ENCODE data around the gene MAFG. TPM values are rescaled to one million over a fixed set of nuclear protein-coding genes. Genes with fewer than 3 reads are reported as not detected.

The MAFG gene
- total RNA-seq, 1 experiment from 2014 or later = 49.7 TPM

GRCh38 chr17:81911969-81912368 is 15.6 kb downstream of the MAFG start:
- BruUV-seq (replicated peaks) = no TSS peak
- H3K27me3 ChIP-seq (replicated peaks; ENCODE audit: insufficient read depth, low read depth, low read length, poor library complexity) = no peaks in the 10 kb centered on the region
- CTCF ChIA-PET = no interaction called here
- TF ChIP-seq EZH2 (IDR thresholded peaks at IDR 0.05; ENCODE audit: borderline replicate concordance, low read depth, low read length, poor library complexity, severe bottlenecking) (no peak), CTCF (conservative IDR thresholded peaks at IDR 0.05; ENCODE audit: low read depth, low read length) (no peak)
- peak overlapping the region; percentile 33 for H3K4me3 ChIP-seq (ENCODE audit: low read depth, low read length, poor library complexity, severe bottlenecking)
- DNase-seq (ENCODE audit: low spot score) = no peak
- peaks cover 10% of the 10 kb centered on the region for H3K4me1 ChIP-seq (ENCODE audit: insufficient read depth, low read length, poor library complexity, severe bottlenecking)
- H3K36me3 ChIP-seq (ENCODE audit: insufficient read depth, low read length, poor library complexity, severe bottlenecking) = peaks cover 44% of the 10 kb centered on the region
- peak overlapping the region; percentile 51 for H3K27ac ChIP-seq (ENCODE audit: low read depth, low read length, poor library complexity, severe bottlenecking)
- POLR2A ChIA-PET (ENCODE audit: low non-redundant PET) = no interaction called here
- H3K9me3 ChIP-seq (ENCODE audit: low read depth, low read length, poor library complexity, severe bottlenecking) = no peaks in the 10 kb centered on the region
- intact Hi-C loops (cut with micrococcal nuclease; ENCODE audit: unreplicated experiment) = no loop called here

DNA sequence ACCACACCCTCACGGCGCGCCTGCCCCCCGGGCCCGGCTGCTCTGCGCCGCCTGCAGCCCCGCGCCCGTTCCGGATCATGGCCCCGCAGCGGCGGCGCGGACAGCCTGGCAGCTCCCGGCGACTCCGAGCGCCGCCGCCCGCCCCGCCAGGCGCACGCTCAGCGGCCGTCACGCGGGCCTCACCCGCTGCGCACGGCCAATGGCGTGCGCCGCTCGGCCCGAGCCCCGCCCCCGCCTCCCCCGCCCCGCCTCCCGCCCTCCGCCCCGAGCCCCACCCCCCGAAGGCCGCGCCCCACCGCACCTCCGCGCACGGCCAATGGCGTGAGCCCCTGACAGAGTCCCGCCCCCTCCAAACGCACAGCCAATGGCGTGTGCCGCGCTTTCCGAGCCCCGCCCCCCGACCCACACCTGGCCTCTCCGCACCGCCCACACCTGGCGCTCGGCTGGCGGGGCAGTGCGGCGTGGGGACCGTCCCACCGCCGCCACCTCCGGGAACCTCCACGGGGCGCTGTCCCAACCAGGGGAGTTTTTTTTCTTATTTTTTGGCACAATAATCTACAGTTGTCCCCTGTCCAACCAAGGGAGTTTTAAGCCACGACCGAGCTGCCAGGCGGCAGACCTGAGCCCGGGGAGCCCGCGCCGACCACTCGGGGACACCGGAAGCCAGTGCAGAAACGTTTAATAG is 16.1 kb downstream of the MAFG start, which contains the start of gene PCYT2:
PCYT2 (minus strand) TSS at position 123 of the 685 bp plus-strand sequence; CDS start at position 79, 44 bp downstream.
- ChIA-PET POLR2A (ENCODE audit: low non-redundant PET) (no interaction called here), CTCF (no interaction called here)
- peaks cover 48% of the 10 kb centered on the region for H3K36me3 ChIP-seq (ENCODE audit: insufficient read depth, low read length, poor library complexity, severe bottlenecking)

DNA sequence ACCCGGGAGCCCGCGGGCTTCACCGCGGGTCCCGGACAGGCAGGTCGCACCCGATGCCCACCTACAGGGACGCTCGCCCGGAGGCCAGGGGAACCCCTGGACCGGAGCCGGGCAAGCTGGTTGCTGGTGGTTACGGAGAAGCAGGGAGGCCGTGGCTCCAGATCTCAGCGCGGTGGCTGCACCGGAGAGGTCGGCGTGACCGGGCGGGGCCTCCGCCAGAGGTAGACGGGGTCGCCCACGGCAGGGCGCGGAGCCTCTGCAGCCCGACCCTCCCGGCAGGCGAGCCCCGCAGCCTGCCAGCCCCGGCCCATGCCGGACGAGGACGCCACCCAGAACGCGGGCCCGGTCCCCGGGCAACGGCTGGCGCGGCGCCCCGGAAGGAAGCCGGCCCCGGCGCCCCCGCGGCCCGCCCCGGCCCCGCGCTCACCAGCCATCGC is 16.7 kb downstream of the MAFG start:
- no peak for TF ChIP-seq EZH2 (IDR thresholded peaks at IDR 0.05; ENCODE audit: borderline replicate concordance, low read depth, low read length, poor library complexity, severe bottlenecking)
- Histone ChIP-seq H3K27me3 (replicated peaks; ENCODE audit: insufficient read depth, low read depth, low read length, poor library complexity) (no peaks in the 10 kb centered on the region), H3K36me3 (ENCODE audit: insufficient read depth, low read length, poor library complexity, severe bottlenecking) (peaks cover 53% of the 10 kb centered on the region), H3K4me1 (ENCODE audit: insufficient read depth, low read length, poor library complexity, severe bottlenecking) (peaks cover 5% of the 10 kb centered on the region), H3K4me3 (ENCODE audit: low read depth, low read length, poor library complexity, severe bottlenecking) (peak overlapping the region; percentile 90), H3K27ac (ENCODE audit: low read depth, low read length, poor library complexity, severe bottlenecking) (peak overlapping the region; percentile 62), H3K9me3 (ENCODE audit: low read depth, low read length, poor library complexity, severe bottlenecking) (no peaks in the 10 kb centered on the region)
- DNase-seq (ENCODE audit: low spot score) = no peak
- POLR2A ChIA-PET (ENCODE audit: low non-redundant PET) = no interaction called here
- CTCF ChIA-PET = no interaction called here
- no TSS peak for BruUV-seq (replicated peaks)
- intact Hi-C loops (cut with micrococcal nuclease; ENCODE audit: unreplicated experiment) = no loop called here

More for the DNA sequence above, 16.1 kb downstream of the MAFG start, which contains the start of gene PCYT2:
- Histone ChIP-seq H3K4me3 (ENCODE audit: low read depth, low read length, poor library complexity, severe bottlenecking) (peak within 1 kb of the TSS; percentile 90), H3K27me3 (replicated peaks; ENCODE audit: insufficient read depth, low read depth, low read length, poor library complexity) (no peaks in the 10 kb centered on the region), H3K27ac (ENCODE audit: low read depth, low read length, poor library complexity, severe bottlenecking) (peak within 1 kb of the TSS; percentile 62), H3K4me1 (ENCODE audit: insufficient read depth, low read length, poor library complexity, severe bottlenecking) (peaks cover 5% of the 10 kb centered on the region), H3K9me3 (ENCODE audit: low read depth, low read length, poor library complexity, severe bottlenecking) (no peaks in the 10 kb centered on the region)
- intact Hi-C loops (cut with micrococcal nuclease; ENCODE audit: unreplicated experiment) = no loop called here
- no peak for TF ChIP-seq CTCF (conservative IDR thresholded peaks at IDR 0.05; ENCODE audit: low read depth, low read length)
- no peak for TF ChIP-seq EZH2 (IDR thresholded peaks at IDR 0.05; ENCODE audit: borderline replicate concordance, low read depth, low read length, poor library complexity, severe bottlenecking)
- no TSS peak for BruUV-seq (replicated peaks)
- peak; percentile 91 for DNase-seq (ENCODE audit: low spot score)
